IPS DF 4.7 (cell line): ENCODE results near the gene FERMT1.
"Not testable (repeated sequence)": the region's sequence is repeated elsewhere in the genome, so short reads cannot be mapped to it uniquely, and the experiment has no call there.

Experiments
- DNase-seq: peaks from one replicate; pipeline ENCODE4 v3.0.0-alpha.2; 2013; ENCODE audit warnings: low spot score; ENCODE audit errors: extremely low read depth

The FERMT1 gene

GRCh38 chr20:6040958-6041807 lies 81.6 kb downstream of the FERMT1 start:
- DNase-seq: no peak

DNA sequence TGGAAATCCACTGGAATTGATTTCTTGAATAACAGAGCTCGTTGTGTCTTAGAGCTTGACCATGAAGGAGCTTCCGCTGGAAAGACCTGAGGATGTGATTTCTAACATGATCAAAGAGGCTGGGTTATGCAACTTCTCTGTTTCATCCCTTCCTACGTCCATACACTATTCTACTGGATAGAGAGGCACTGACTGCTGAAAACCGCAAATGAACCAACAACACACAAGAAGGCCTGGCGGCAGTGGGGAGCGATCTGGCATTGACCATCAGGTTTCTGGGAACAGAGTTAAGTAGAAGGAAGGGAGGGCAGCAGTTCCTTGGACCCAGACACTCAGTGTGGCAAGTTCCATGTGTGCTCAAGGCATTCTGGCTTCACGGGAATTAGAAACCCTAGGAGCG lies 82.3 kb downstream of the FERMT1 start:
- no peak for DNase-seq

DNA sequence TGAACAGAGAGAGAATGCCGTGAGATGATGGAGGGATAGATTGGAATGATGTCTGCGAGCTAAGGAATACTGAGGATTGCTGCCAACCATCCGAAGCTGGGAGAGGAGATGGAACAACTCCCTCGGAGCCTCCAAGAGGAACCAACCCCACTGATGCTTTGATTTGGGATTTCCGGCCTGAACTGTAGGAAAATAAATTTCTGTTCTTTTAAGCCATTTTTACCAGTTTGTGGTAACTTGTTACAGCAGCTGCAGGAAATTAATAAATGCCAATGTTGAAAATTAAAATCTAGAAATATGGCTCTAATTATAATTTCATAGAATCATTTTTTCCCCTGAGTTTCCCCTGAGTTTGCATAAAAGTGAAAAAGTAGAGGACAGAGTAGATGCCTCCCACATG lies 83.1 kb downstream of the FERMT1 start:
- no peak for DNase-seq

GRCh38 chr20:6038256-6038655 lies 84.6 kb downstream of the FERMT1 start:
- DNase-seq: no peak

- DNase-seq: no peak
These were observed 85.7 kb downstream of the FERMT1 start for GRCh38 chr20:6037082-6037481.

DNA sequence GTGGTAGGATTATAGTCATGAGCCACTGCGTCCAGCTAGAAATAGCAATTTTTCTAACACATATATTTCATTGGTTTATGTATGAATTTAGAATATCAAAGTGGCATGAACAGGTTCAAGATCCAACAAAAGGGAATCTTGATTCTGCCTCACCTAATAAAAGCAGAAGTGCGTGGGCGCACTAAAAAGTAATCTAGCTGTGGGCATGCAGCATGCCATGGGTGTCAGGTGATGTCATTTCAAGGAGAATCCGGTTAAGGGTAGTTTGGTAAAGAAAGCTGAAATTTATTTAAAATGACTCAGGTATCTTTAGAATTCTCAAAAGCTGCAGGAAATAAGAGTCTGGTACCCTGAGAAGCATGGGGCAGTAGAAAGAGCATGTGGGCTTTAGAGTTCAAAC lies 86.6 kb downstream of the FERMT1 start:
- no peak for DNase-seq

DNA sequence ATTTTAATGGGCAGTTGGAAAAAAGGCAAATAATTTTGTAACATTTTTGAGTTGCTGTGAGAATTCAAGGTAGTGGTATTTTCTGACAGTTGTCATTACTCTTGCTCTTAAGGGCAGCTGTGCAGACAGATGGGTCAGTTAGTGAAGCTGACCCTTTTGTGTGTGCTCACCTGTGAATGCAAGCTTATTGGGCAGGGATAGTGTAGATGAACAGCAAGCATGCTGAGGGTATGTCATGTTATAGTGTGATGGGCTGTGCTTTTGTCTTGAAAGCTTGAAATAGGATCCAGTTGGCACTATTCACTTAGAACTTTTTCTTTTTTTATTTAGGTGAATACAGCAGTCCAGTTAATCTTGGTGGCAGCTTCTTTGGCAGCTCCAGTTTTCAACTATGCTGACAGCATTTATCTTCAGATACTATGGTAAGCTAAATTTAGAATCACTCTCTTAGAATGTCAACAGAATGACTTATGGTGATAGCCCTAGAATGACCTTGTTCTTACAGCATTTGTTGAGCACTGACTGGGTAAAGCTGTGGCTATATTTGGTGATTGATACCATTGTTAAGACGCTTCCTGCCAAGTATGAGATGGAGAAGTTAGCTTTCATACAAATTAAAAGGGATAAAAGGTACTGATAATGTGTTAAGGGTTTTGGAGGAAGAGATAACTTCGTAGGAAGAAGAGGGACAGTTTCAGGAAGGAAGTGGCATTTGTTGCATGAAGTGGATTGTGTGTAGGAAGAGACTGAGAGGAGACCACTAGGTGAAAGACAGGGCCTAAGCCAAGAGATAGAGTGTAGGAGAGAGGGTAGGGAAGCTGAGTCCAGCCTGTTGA lies 88.5 kb downstream of the FERMT1 start:
- no peak for DNase-seq

DNA sequence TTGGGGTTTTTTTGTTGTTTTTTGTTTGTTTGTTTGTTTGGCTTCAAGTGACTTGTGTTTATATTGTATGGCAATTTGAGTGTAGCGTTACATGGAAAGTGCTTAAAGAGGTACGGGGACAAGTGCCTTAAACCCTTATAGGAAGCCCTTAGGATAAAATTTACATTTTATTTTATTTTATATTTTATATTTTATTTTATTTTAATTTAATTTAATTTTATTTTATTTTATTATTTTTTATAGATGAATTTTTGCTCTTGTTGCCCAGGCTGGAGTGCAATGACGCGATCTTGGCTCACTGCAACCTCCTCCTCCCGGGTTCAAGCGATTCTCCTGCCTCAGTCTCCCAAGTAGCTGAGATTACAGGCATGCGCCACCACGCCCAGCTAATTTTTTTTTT lies 89.9 kb downstream of the FERMT1 start:
- DNase-seq: not testable (repeated sequence)

DNA sequence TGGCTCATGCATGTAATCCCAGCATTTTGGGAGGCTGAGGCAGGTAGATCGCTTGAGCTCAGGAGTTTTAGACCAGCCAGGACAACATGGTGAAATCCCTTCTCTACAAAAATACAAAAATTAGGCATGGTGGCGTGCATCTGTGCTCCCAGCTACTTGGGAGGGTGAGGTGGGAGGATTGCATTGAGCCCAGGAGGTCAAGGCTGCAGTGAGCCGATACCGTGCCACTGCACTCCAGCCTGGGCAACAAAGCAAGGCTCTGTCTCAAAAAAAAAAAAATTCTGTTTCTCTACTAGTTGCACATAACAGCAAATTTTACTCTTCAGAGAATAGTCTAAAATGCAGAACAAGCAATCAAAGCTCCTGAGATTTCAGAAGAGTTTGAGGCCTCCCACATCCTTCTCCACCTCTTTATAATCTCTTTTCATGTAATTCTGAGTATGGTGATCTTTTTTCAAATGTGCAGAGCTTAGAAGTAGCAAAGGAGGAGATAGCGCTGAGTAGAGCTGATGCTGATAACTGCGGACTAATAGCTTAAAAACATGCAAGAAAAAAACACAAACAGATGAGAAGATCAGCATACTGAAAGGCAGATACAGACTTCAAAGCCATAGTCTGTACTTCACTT lies 92.3 kb downstream of the FERMT1 start:
- DNase-seq: no peak

- DNase-seq: no peak
These were observed 93.3 kb downstream of the FERMT1 start for GRCh38 chr20:6029538-6029937.

DNA sequence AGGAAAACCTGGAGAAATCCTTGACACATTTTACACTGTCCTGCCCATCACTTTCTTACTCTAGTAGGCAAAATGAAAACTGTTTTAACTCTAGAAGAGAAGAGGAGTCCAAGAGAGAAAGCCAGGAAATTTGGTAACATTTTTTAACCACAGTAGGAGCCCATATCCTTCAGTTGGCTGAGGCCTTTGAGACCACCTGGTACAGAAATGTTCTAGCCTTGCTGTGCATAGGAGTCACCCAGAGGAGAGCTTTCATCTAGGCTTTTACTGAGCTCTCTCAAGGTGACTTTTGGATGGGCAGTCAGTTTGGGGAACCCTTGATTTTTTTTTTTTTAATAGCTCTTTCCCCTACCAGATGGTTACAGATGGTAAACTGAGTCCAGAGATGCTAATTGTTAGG lies 94.0 kb downstream of the FERMT1 start:
- DNase-seq: no peak

DNA sequence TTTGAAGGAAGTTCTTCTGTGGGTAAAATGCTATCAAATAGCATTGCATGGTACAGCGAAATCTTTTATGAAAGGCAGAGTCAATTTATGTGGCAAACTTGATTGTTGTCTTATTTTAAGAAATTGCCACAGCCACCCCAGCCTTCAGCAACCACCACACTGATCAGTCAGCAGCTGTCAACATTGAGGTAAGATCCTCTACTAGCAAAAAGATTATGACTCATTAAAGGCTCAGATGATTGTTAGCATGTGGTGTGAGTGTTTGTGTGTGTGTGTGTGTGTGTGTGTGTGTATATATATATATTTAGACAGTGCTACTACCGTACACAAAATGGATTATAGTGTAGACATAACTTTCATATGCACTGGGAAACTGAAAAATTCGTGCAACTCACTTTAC lies 96.8 kb downstream of the FERMT1 start:
- DNase-seq: no peak
